ENCODE data around the gene RABIF.
A peak's percentile ranks its signal among the peaks of the same experiment; 100 is the strongest.
"Not testable (repeated sequence)": the region's sequence is repeated elsewhere in the genome, so short reads cannot be mapped to it uniquely, and the experiment has no call there.

Gene RABIF
- 16.9 to 36.4 (median 22.9) reads per million in 9 experiments for total RNA-seq

- Mint-ChIP-seq H3K4me3 (peak within 1 kb of the TSS; percentile 84 to 89), H3K36me3 (ENCODE audit: insufficient read depth) (peaks cover 40% of the 10 kb centered on the region), H3K9me3 (no peaks in the 10 kb centered on the region), H3K4me1 (ENCODE audit: low read depth in 2 of 2) (peaks cover 8 to 14% of the 10 kb centered on the region in 2 donors), H3K27ac (peak within 1 kb of the TSS; percentile 89 to 94), H3K27me3 (no peaks in the 10 kb centered on the region)
- DNase-seq = peak; percentile 94 to 96 (median 96)
- peak; percentile 87 for ATAC-seq (replicated peaks)
These were observed at the start of gene RABIF for GRCh38 chr1:202888531-202889360. TSS of gene RABIF (minus strand) at chr1:202889149. CDS start at chr1:202889098, 51 bp downstream.

DNA sequence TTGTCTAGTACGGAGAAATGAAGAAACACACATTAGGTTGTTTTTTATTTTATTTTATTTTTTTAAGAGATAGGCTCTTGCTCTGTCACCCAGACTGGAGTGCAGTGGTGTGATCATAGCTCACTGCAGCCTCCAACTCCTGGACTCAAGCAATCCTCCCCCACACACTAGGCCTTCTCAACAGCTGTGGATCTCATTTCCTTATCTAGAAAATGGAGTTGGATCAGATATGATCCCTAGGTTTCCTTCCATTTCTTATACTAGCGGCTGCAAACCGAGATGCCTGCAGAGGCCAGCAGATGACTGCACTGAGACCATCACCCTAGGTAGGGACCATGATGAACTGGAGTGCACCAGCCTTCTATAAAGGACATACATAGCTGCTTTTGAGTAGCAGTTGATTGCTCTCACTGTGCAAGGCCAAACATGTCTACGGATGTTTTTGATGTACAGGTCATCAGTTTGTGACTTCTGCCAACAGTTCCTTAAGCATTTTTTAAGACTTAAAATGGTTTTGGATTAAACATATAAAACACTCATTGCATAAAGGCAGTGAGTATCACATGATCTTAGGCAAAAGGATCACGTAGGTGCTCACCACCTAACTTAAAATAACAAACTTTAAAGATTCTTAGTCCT lies 49.5 kb upstream of the RABIF start:
- no peak for ATAC-seq (replicated peaks)
- DNase-seq = no peak
- peaks cover 34% of the 10 kb centered on the region for H3K36me3 Mint-ChIP-seq (ENCODE audit: insufficient read depth)

DNA sequence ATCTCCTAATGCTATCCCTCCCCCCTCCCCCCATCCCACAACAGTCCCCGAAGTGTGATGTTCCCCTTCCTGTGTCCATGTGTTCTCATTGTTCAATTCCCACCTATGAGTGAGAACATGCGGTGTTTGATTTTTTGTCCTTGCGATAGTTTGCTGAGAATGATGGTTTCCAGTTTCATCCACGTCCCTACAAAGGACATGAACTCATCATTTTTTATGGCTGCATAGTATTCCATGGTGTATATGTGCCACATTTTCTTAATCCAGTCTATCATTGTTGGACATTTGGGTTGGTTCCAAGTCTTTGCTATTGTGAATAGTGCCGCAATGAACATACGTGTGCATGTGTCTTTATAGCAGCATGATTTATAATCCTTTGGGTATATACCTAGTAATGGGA lies 47.5 kb upstream of the RABIF start:
- not testable (repeated sequence) for H3K4me3 Mint-ChIP-seq; H3K9me3 Mint-ChIP-seq; H3K4me1 Mint-ChIP-seq (ENCODE audit: low read depth in 2 of 2); ATAC-seq (replicated peaks); H3K27ac Mint-ChIP-seq; DNase-seq
- Mint-ChIP-seq H3K27me3 (peaks cover 8 to 21% of the 10 kb centered on the region in 2 donors), H3K36me3 (ENCODE audit: insufficient read depth) (peaks cover 17% of the 10 kb centered on the region)

More for the DNA sequence above, 49.5 kb upstream of the RABIF start:
- no peaks in the 10 kb centered on the region for H3K4me1 Mint-ChIP-seq (ENCODE audit: low read depth in 2 of 2)
- H3K27ac Mint-ChIP-seq = no peak overlapping the region
- H3K9me3 Mint-ChIP-seq = no peaks in the 10 kb centered on the region
- H3K27me3 Mint-ChIP-seq = peaks cover 0 to 18% of the 10 kb centered on the region in 2 donors
- no peak overlapping the region for H3K4me3 Mint-ChIP-seq

GRCh38 chr1:202935844-202936243 lies 46.9 kb upstream of the RABIF start:
- ATAC-seq (replicated peaks) = no peak
- H3K27ac Mint-ChIP-seq = no peak overlapping the region
- H3K4me1 Mint-ChIP-seq (ENCODE audit: low read depth in 2 of 2) = no peaks in the 10 kb centered on the region
- H3K4me3 Mint-ChIP-seq = no peak overlapping the region
- H3K9me3 Mint-ChIP-seq = no peaks in the 10 kb centered on the region
- H3K36me3 Mint-ChIP-seq (ENCODE audit: insufficient read depth) = peaks cover 11% of the 10 kb centered on the region
- no peak for DNase-seq
- peaks cover 8 to 21% of the 10 kb centered on the region in 2 donors for H3K27me3 Mint-ChIP-seq

GRCh38 chr1:202934755-202935154 lies 45.8 kb upstream of the RABIF start:
- ATAC-seq (replicated peaks) = no peak
- no peaks in the 10 kb centered on the region for H3K9me3 Mint-ChIP-seq

GRCh38 chr1:202932476-202932875 lies 43.5 kb upstream of the RABIF start:
- H3K27me3 Mint-ChIP-seq = peaks cover 8 to 21% of the 10 kb centered on the region in 2 donors
- no peak overlapping the region for H3K4me3 Mint-ChIP-seq
- peaks cover 3% of the 10 kb centered on the region for H3K36me3 Mint-ChIP-seq (ENCODE audit: insufficient read depth)
- ATAC-seq (replicated peaks) (no peak), DNase-seq (no peak)
- no peak overlapping the region for H3K27ac Mint-ChIP-seq
- no peaks in the 10 kb centered on the region for H3K4me1 Mint-ChIP-seq (ENCODE audit: low read depth in 2 of 2)
- H3K9me3 Mint-ChIP-seq = no peaks in the 10 kb centered on the region

More at GRCh38 chr1:202934755-202935154, 45.8 kb upstream of the RABIF start:
- H3K27ac Mint-ChIP-seq = no peak overlapping the region
- DNase-seq = no peak
- peaks cover 8 to 21% of the 10 kb centered on the region in 2 donors for H3K27me3 Mint-ChIP-seq
- peaks cover under 1% of the 10 kb centered on the region for H3K36me3 Mint-ChIP-seq (ENCODE audit: insufficient read depth)
- no peaks in the 10 kb centered on the region for H3K4me1 Mint-ChIP-seq (ENCODE audit: low read depth in 2 of 2)
- H3K4me3 Mint-ChIP-seq = no peak overlapping the region

- peaks cover 27% of the 10 kb centered on the region for H3K36me3 Mint-ChIP-seq (ENCODE audit: insufficient read depth)
- no peaks in the 10 kb centered on the region for H3K27me3 Mint-ChIP-seq
- H3K4me1 Mint-ChIP-seq (ENCODE audit: low read depth in 2 of 2) = peaks cover 17 to 27% of the 10 kb centered on the region in 2 donors
- peak; percentile 93 to 94 (median 93) for DNase-seq
- peak; percentile 93 for ATAC-seq (replicated peaks)
- H3K27ac Mint-ChIP-seq = peak within 1 kb of the TSS; percentile 97
- H3K9me3 Mint-ChIP-seq = no peaks in the 10 kb centered on the region
- H3K4me3 Mint-ChIP-seq = peak within 1 kb of the TSS; percentile 93
These were observed 37.9 kb upstream of the RABIF start, which contains the start of gene KLHL12 for GRCh38 chr1:202926581-202927491. TSS of gene KLHL12 (minus strand) at chr1:202927234. CDS start at chr1:202925162, 2,072 bp downstream.

GRCh38 chr1:202923533-202923932 lies 34.6 kb upstream of the RABIF start:
- Mint-ChIP-seq H3K27ac (no peak overlapping the region), H3K36me3 (ENCODE audit: insufficient read depth) (peaks cover 54% of the 10 kb centered on the region), H3K4me1 (ENCODE audit: low read depth in 2 of 2) (peaks cover 17 to 27% of the 10 kb centered on the region in 2 donors), H3K4me3 (no peak overlapping the region), H3K27me3 (no peaks in the 10 kb centered on the region), H3K9me3 (no peaks in the 10 kb centered on the region)
- DNase-seq (no peak), ATAC-seq (replicated peaks) (no peak)

DNA sequence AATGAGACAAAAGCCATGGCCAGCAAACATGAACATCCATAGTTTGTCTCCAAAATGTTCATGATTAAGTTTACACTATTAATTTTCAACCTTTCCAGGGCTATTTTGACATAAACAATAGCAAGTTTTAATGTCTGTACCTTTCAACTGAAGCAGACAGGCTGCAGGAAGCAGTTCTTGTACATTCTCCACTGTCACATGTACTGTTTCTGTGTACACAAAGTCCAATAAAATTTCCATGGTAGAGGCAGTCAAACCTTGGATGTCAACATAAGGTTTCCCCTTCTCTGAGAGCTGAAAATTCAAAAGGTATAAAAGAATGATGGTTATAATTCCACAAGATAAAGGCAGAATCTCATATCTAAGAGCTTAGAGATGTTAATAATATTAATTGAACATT lies 30.7 kb upstream of the RABIF start:
- H3K9me3 Mint-ChIP-seq = no peaks in the 10 kb centered on the region
- H3K36me3 Mint-ChIP-seq (ENCODE audit: insufficient read depth) = peaks cover 63% of the 10 kb centered on the region
- H3K27me3 Mint-ChIP-seq = no peaks in the 10 kb centered on the region
- peaks cover 11 to 18% of the 10 kb centered on the region in 2 donors for H3K4me1 Mint-ChIP-seq (ENCODE audit: low read depth in 2 of 2)
- no peak overlapping the region for H3K27ac Mint-ChIP-seq
- DNase-seq (no peak), ATAC-seq (replicated peaks) (no peak)
- H3K4me3 Mint-ChIP-seq = no peak overlapping the region

DNA sequence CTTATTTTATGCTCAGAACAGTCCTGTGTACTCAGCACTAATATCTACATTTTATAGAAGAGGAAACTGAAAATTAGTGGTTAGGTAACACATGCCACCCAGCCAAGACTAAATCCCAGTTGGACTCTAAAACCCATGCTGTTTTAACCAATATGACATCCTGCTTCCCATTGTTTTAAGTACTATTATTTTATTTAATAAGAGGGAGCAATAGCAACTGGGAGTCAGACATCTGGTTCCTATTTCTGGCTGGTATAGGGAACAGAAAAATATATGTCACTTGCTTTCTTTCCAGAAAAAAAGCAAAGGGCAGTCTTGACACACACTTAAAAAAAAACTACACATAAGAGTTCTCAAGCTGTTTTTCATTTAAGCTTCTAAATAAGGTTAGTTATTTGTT lies 26.2 kb upstream of the RABIF start:
- Mint-ChIP-seq H3K4me1 (ENCODE audit: low read depth in 2 of 2) (peaks cover 8 to 12% of the 10 kb centered on the region in 2 donors), H3K36me3 (ENCODE audit: insufficient read depth) (peaks cover 59% of the 10 kb centered on the region), H3K9me3 (no peaks in the 10 kb centered on the region), H3K27ac (no peak overlapping the region), H3K4me3 (no peak overlapping the region), H3K27me3 (no peaks in the 10 kb centered on the region)
- DNase-seq = no peak
- no peak for ATAC-seq (replicated peaks)

DNA sequence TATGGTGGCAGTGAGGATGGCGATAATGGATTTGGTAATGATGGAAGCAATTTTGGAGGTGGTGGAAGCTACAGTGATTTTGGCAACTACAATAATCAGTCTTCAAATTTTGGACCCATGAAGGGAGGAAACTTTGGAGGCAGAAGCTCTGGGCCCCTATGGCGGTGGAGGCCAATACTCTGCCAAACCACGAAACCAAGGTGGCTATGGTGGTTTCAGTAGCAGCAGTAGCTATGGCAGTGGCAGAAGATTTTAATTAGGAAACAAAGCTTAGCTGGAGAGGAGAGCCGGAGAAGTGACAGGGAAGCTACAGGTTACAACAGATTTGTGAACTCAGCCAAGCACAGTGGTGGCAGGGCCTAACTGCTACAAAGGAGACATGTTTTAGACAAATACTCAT lies 23.5 kb upstream of the RABIF start:
- H3K27ac Mint-ChIP-seq; H3K4me3 Mint-ChIP-seq; H3K9me3 Mint-ChIP-seq; ATAC-seq (replicated peaks); DNase-seq; H3K27me3 Mint-ChIP-seq: not testable (repeated sequence)
- Mint-ChIP-seq H3K4me1 (ENCODE audit: low read depth in 2 of 2) (peaks cover 8 to 12% of the 10 kb centered on the region in 2 donors), H3K36me3 (ENCODE audit: insufficient read depth) (peaks cover 54% of the 10 kb centered on the region)

- H3K27me3 Mint-ChIP-seq = no peaks in the 10 kb centered on the region
- no peak for ATAC-seq (replicated peaks)
- H3K4me3 Mint-ChIP-seq = no peak overlapping the region
- H3K36me3 Mint-ChIP-seq (ENCODE audit: insufficient read depth) = peaks cover 45% of the 10 kb centered on the region
- peaks cover 8 to 12% of the 10 kb centered on the region in 2 donors for H3K4me1 Mint-ChIP-seq (ENCODE audit: low read depth in 2 of 2)
- H3K9me3 Mint-ChIP-seq = no peaks in the 10 kb centered on the region
- H3K27ac Mint-ChIP-seq = no peak overlapping the region
- no peak for DNase-seq
These were observed 20.5 kb upstream of the RABIF start for GRCh38 chr1:202909494-202909893.

GRCh38 chr1:202908998-202909397 lies 20.0 kb upstream of the RABIF start:
- Mint-ChIP-seq H3K4me1 (ENCODE audit: low read depth in 2 of 2) (peaks cover 6 to 12% of the 10 kb centered on the region in 2 donors), H3K36me3 (ENCODE audit: insufficient read depth) (peaks cover 47% of the 10 kb centered on the region), H3K27me3 (no peaks in the 10 kb centered on the region), H3K4me3 (no peak overlapping the region), H3K27ac (no peak overlapping the region), H3K9me3 (no peaks in the 10 kb centered on the region)
- ATAC-seq (replicated peaks) (no peak), DNase-seq (no peak)

Data from effector memory CD8-positive, alpha-beta T cell (primary cell).